IPS-NIHi7 (cell line): ENCODE data around the gene MEIS1.

ENCODE experiments used
- DNase-seq: peaks from one replicate; pipeline ENCODE4 v3.0.0; 2012; ENCODE audit warnings: mixed read lengths; ENCODE audit errors: extremely low spot score

The MEIS1 gene

GRCh38 chr2:66580166-66581049 lies 145.5 kb downstream of the MEIS1 start:
- DNase-seq, result no peak

GRCh38 chr2:66581339-66582103 lies 146.6 kb downstream of the MEIS1 start:
- DNase-seq, result peak; percentile 56

GRCh38 chr2:66582104-66582986 lies 147.4 kb downstream of the MEIS1 start:
- no peak for DNase-seq

- no peak for DNase-seq
Measured at GRCh38 chr2:66582987-66583880, 148.3 kb downstream of the MEIS1 start.

- no peak for DNase-seq
Measured at GRCh38 chr2:66583881-66584280, 149.0 kb downstream of the MEIS1 start.

GRCh38 chr2:66585587-66585986 lies 150.7 kb downstream of the MEIS1 start:
- DNase-seq, result no peak

- peak; percentile 71 for DNase-seq
Measured at GRCh38 chr2:66587216-66587615, 152.3 kb downstream of the MEIS1 start.

- no peak for DNase-seq
Measured at GRCh38 chr2:66594001-66594400, 159.1 kb downstream of the MEIS1 start.

GRCh38 chr2:66595556-66595955 lies 160.6 kb downstream of the MEIS1 start:
- DNase-seq, result no peak

GRCh38 chr2:66596256-66596655 lies 161.3 kb downstream of the MEIS1 start:
- DNase-seq, result no peak

- DNase-seq, result no peak
Measured at GRCh38 chr2:66601624-66602023, 166.7 kb downstream of the MEIS1 start.

GRCh38 chr2:66602341-66602740 lies 167.4 kb downstream of the MEIS1 start:
- no peak for DNase-seq

GRCh38 chr2:66604326-66604725 lies 169.4 kb downstream of the MEIS1 start:
- no peak for DNase-seq

GRCh38 chr2:66604976-66605375 lies 170.1 kb downstream of the MEIS1 start:
- no peak for DNase-seq

GRCh38 chr2:66607152-66607551 lies 172.2 kb downstream of the MEIS1 start:
- no peak for DNase-seq
